ENCODE results near the gene ADM5.

GRCh38 chr19:49718511-49718910 is 29.1 kb downstream of the ADM5 start:
- no peak for TF ChIP-seq POLR2AphosphoS5 (IDR thresholded peaks at IDR 0.05; ENCODE audit: borderline replicate concordance, low read depth, low read length)
- no peak for TF ChIP-seq EZH2 (IDR thresholded peaks at IDR 0.05)
- no peak for TF ChIP-seq FOXP2 (optimal IDR thresholded peaks at IDR 0.05; ENCODE audit: control extremely low read depth, extremely low read length, insufficient read depth)

Measured in SK-N-MC (cell line).